ENCODE data around the gene PDCL2.

DNA sequence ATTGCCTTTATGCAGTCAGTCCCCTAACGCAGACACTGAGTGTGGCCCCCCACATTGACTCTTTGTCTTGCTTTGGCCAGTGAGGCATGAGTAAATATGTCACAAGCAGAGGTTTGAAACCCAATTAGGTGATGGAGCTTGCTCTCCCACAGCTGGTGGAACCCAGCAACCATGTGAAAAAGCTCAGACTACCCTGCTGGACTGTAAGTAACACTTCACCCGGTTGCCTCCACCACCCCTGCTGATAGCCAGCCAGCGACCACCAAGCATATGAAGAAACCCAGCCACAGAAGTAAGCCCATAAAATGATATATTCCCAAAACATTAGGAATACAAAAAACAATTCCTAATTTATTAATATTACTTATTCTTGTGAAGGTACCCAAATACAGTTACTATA is 21.6 kb upstream of the PDCL2 start:
- TF ChIP-seq, protein P1, sequence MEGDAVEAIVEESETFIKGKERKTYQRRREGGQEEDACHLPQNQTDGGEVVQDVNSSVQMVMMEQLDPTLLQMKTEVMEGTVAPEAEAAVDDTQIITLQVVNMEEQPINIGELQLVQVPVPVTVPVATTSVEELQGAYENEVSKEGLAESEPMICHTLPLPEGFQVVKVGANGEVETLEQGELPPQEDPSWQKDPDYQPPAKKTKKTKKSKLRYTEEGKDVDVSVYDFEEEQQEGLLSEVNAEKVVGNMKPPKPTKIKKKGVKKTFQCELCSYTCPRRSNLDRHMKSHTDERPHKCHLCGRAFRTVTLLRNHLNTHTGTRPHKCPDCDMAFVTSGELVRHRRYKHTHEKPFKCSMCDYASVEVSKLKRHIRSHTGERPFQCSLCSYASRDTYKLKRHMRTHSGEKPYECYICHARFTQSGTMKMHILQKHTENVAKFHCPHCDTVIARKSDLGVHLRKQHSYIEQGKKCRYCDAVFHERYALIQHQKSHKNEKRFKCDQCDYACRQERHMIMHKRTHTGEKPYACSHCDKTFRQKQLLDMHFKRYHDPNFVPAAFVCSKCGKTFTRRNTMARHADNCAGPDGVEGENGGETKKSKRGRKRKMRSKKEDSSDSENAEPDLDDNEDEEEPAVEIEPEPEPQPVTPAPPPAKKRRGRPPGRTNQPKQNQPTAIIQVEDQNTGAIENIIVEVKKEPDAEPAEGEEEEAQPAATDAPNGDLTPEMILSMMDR (IDR thresholded peaks at IDR 0.05; ENCODE audit: low read length), result no peak
- TF ChIP-seq EZH2 (optimal IDR thresholded peaks at IDR 0.05; ENCODE audit: low read depth, low read length) (no peak), EZH2phosphoT487 (IDR thresholded peaks at IDR 0.05; ENCODE audit: low read length) (no peak)
